H9 (cell line): Measurements from ENCODE around the gene WDR82. TPM values are rescaled to one million over a fixed set of nuclear protein-coding genes. Genes with fewer than 3 reads are reported as not detected.

Experiments used
- DNase-seq: peaks from one replicate; pipeline ENCODE4 v3.0.0-alpha.2; 2017
- H2AFZ ChIP-seq: one replicate; pipeline ENCODE4 v1.6.1; 2013; ENCODE audit warnings: mild to moderate bottlenecking, low read length, control low read depth, moderate library complexity
- H2AK5ac ChIP-seq: 2 replicates; pipeline ENCODE4 v1.6.1; 2013; ENCODE audit warnings: low read length, control low read depth, mixed read lengths; ENCODE audit not compliant: insufficient read length
- H2BK120ac ChIP-seq: one replicate; pipeline ENCODE4 v1.6.1; 2013; ENCODE audit warnings: low read depth, mild to moderate bottlenecking, low read length, control low read depth, inconsistent platforms; ENCODE audit not compliant: poor library complexity, severe bottlenecking
- H2BK12ac ChIP-seq: 2 replicates; pipeline ENCODE4 v1.6.1; 2013; ENCODE audit warnings: low read length, control low read depth, mixed read lengths, low read depth; ENCODE audit not compliant: insufficient read length
- H2BK15ac ChIP-seq: 2 replicates; pipeline ENCODE4 v1.6.1; 2013; ENCODE audit warnings: low read depth, low read length, control low read depth
- H2BK20ac ChIP-seq: one replicate; pipeline ENCODE4 v1.6.1; 2013; ENCODE audit warnings: low read depth, mild to moderate bottlenecking, low read length, control low read depth, inconsistent platforms; ENCODE audit not compliant: poor library complexity, severe bottlenecking
- H2BK5ac ChIP-seq: 2 replicates; pipeline ENCODE4 v1.6.1; 2013; ENCODE audit warnings: low read length, control low read depth, mixed read lengths; ENCODE audit not compliant: insufficient read length
- H3K14ac ChIP-seq: 2 replicates; pipeline ENCODE4 v1.6.1; 2013; ENCODE audit warnings: low read length, control low read depth; ENCODE audit not compliant: insufficient read depth
- H3K18ac ChIP-seq: 2 replicates; pipeline ENCODE4 v1.6.1; 2013; ENCODE audit warnings: low read depth, mild to moderate bottlenecking, mixed read lengths, low read length, control low read depth; ENCODE audit not compliant: insufficient read length
- H3K23ac ChIP-seq: 2 replicates; pipeline ENCODE4 v1.6.1; 2013; ENCODE audit warnings: low read length, control low read depth, mixed read lengths, low read depth; ENCODE audit not compliant: insufficient read length
- H3K23me2 ChIP-seq: 2 replicates; pipeline ENCODE4 v1.6.1; 2013; ENCODE audit warnings: low read depth, mild to moderate bottlenecking, mixed read lengths, low read length, control low read depth; ENCODE audit not compliant: insufficient read length, poor library complexity, severe bottlenecking
- H3K27ac ChIP-seq: 2 replicates; pipeline ENCODE4 v1.5.1; 2013; ENCODE audit warnings: low read length, control low read depth, mixed read lengths, low read depth; ENCODE audit not compliant: insufficient read length
- H3K27me3 ChIP-seq: 2 replicates; pipeline ENCODE4 v1.6.1; 2013; ENCODE audit warnings: low read length, control low read depth, inconsistent platforms; ENCODE audit not compliant: insufficient read depth
- H3K4ac ChIP-seq: 2 replicates; pipeline ENCODE4 v1.6.1; 2013; ENCODE audit warnings: low read depth, mild to moderate bottlenecking, control low read depth, inconsistent platforms, low read length, moderate library complexity
- H3K4me1 ChIP-seq: 2 replicates; pipeline ENCODE4 v1.6.1; 2013; ENCODE audit warnings: low read length, control low read depth, inconsistent platforms; ENCODE audit not compliant: insufficient read depth
- H3K4me2 ChIP-seq: 2 replicates; pipeline ENCODE4 v1.6.1; 2013; ENCODE audit warnings: low read length, control low read depth, mixed read lengths; ENCODE audit not compliant: insufficient read length, insufficient read depth
- H3K56ac ChIP-seq: 2 replicates; pipeline ENCODE4 v1.6.1; 2013; ENCODE audit warnings: low read depth, mild to moderate bottlenecking, mixed read lengths, low read length, control low read depth; ENCODE audit not compliant: insufficient read length
- H3K79me1 ChIP-seq: 2 replicates; pipeline ENCODE4 v1.6.1; 2013; ENCODE audit warnings: low read depth, mild to moderate bottlenecking, moderate library complexity, low read length, control low read depth, inconsistent platforms; ENCODE audit not compliant: insufficient read depth, poor library complexity, severe bottlenecking
- H3K79me2 ChIP-seq: 2 replicates; pipeline ENCODE4 v1.6.1; 2013; ENCODE audit warnings: low read length, control low read depth, inconsistent platforms; ENCODE audit not compliant: insufficient read depth
- H3K9ac ChIP-seq: 2 replicates; pipeline ENCODE4 v1.6.1; 2013; ENCODE audit warnings: low read length, control low read depth, mixed read lengths; ENCODE audit not compliant: insufficient read length; ENCODE audit errors: extremely low read depth
- H3K9me3 ChIP-seq: one replicate; pipeline ENCODE4 v1.6.1; 2013; ENCODE audit warnings: low read depth, low read length, inconsistent platforms; ENCODE audit not compliant: control insufficient read depth
- H3T11ph ChIP-seq: one replicate; pipeline ENCODE4 v1.6.1; 2013; ENCODE audit warnings: mild to moderate bottlenecking, low read length, control low read depth, inconsistent platforms
- H4K20me1 ChIP-seq: one replicate; pipeline ENCODE4 v1.6.1; 2013; ENCODE audit not compliant: control insufficient read depth, insufficient read length, insufficient read depth
- H4K5ac ChIP-seq: 2 replicates; pipeline ENCODE4 v1.6.1; 2013; ENCODE audit warnings: low read depth, mild to moderate bottlenecking, mixed read lengths, low read length, control low read depth; ENCODE audit not compliant: insufficient read length
- H4K8ac ChIP-seq: replicated peaks from 2 replicates; pipeline ENCODE4 v1.6.1; 2013; ENCODE audit warnings: low read length, control low read depth, mixed read lengths, low read depth; ENCODE audit not compliant: insufficient read length
- H4K91ac ChIP-seq: 2 replicates; pipeline ENCODE4 v1.6.1; 2013; ENCODE audit warnings: low read depth, mild to moderate bottlenecking, moderate library complexity, mixed read lengths, low read length, control low read depth; ENCODE audit not compliant: insufficient read length
- H3K27ac Mint-ChIP-seq, 3 experiments: 2 replicates in 2 of 3; 3 replicates in 1 of 3; pipeline ENCODE4 v1.8.0; 2020 to 2021; ENCODE audit warnings: mixed read lengths in 3 of 3, mild to moderate bottlenecking in 1 of 3, moderate library complexity in 1 of 3
- H3K27me3 Mint-ChIP-seq: 2 replicates; pipeline ENCODE4 v1.8.0; 2021; ENCODE audit warnings: low read depth, mild to moderate bottlenecking, moderate library complexity, mixed read lengths
- H3K36me3 Mint-ChIP-seq, 3 experiments: 2 replicates in 2 of 3; 3 replicates in 1 of 3; pipeline ENCODE4 v1.8.0; 2020 to 2021; ENCODE audit warnings: low read depth in 3 of 3, mixed read lengths in 3 of 3; ENCODE audit not compliant: insufficient read depth in 1 of 3
- H3K4me1 Mint-ChIP-seq, 2 experiments: 2 replicates each; pipeline ENCODE4 v1.8.0; 2020; ENCODE audit warnings: mixed read lengths in 2 of 2
- H3K4me3 Mint-ChIP-seq, 2 experiments: 2 replicates in 1 of 2; 3 replicates in 1 of 2; pipeline ENCODE4 v1.8.0; 2020 to 2021; ENCODE audit warnings: mild to moderate bottlenecking in 2 of 2, mixed read lengths in 2 of 2, moderate library complexity in 1 of 2
- H3K9me3 Mint-ChIP-seq, 2 experiments: 2 replicates in 1 of 2; 3 replicates in 1 of 2; pipeline ENCODE4 v1.8.0; 2020; ENCODE audit warnings: mild to moderate bottlenecking in 2 of 2, mixed read lengths in 2 of 2, moderate library complexity in 1 of 2
- CTCF ChIP-seq: fragments of 200-600 bp; sonication (generic); conservative IDR thresholded peaks from 3 replicates; pipeline ENCODE4 v1.8.0; 2021; ENCODE audit warnings: antibody characterized with exemption, mild to moderate bottlenecking
- WGBS: extraction: QIAGEN DNeasy Blood & Tissue Kit; methylation state at CpG from one replicate; pipeline ENCODE4 v1.1.7; 2013; ENCODE audit warnings: missing lambda C conversion rate, low lambda C conversion rate, mixed read lengths; ENCODE audit not compliant: insufficient read length; ENCODE audit errors: extremely low coverage; 5-methylcytosine and 5-hydroxymethylcytosine counted together
- total RNA-seq: library from RNA; stranded (reverse); gene quantifications from 2 replicates; pipeline ENCODE4 v1.2.1, GENCODE V29; 2021

Gene WDR82
- total RNA-seq, 1 experiment from 2014 or later: 83.1 TPM

GRCh38 chr3:52265387-52265786, 13.1 kb downstream of the WDR82 start:
- Histone ChIP-seq H4K91ac (no peak overlapping the region), H3K4me2 (no peak overlapping the region), H3K4ac (no peak overlapping the region), H2AK5ac (no peak overlapping the region), H3K23ac (no peak overlapping the region), H2BK120ac (no peak overlapping the region), H2BK20ac (no peak overlapping the region), H2AFZ (no peak overlapping the region), H3K23me2 (no peaks in the 10 kb centered on the region), H4K20me1 (no peaks in the 10 kb centered on the region), H4K8ac (no peak overlapping the region), H3K56ac (no peak overlapping the region), H4K5ac (no peak overlapping the region), H2BK12ac (no peak overlapping the region), H3K4me1 (no peaks in the 10 kb centered on the region), H3K18ac (no peak overlapping the region), H3K79me2 (peaks cover 2% of the 10 kb centered on the region; the same call in 1 of the 2 replicates), H3T11ph (no peak overlapping the region), H3K27ac (no peak overlapping the region), H3K79me1 (peaks cover 9% of the 10 kb centered on the region), H3K14ac (no peak overlapping the region), H3K9me3 (no peaks in the 10 kb centered on the region), H2BK15ac (no peak overlapping the region), H3K27me3 (no peaks in the 10 kb centered on the region), H2BK5ac (no peak overlapping the region), H3K9ac (no peak overlapping the region)
- no peaks in the 10 kb centered on the region for H3K9me3 Mint-ChIP-seq
- peaks cover 44 to 94% (median 82%) of the 10 kb centered on the region in 3 experiments; a peak in 6 of 7 replicates for H3K36me3 Mint-ChIP-seq
- H3K4me3 Mint-ChIP-seq: no peak overlapping the region
- peak; percentile 48 for DNase-seq
- no peak overlapping the region for H3K27ac Mint-ChIP-seq
- peak; percentile 25; the same call in 1 of the 3 replicates for TF ChIP-seq CTCF
- H3K4me1 Mint-ChIP-seq: no peaks in the 10 kb centered on the region
- WGBS: no CpG with 5 or more reads among the region's 6 CpGs
- no peaks in the 10 kb centered on the region for H3K27me3 Mint-ChIP-seq
